ENCODE results near the gene SNCG.

Gene SNCG

GRCh38 chr10:86960003-86960862 is 1.8 kb downstream of the SNCG start:
- no peak for DNase-seq (ENCODE audit: low read depth in 2 of 2)

GRCh38 chr10:86960863-86961434 is 2.5 kb downstream of the SNCG start:
- no peak for DNase-seq (ENCODE audit: low read depth in 2 of 2)

GRCh38 chr10:86961481-86962091 is 3.2 kb downstream of the SNCG start:
- no peak for DNase-seq (ENCODE audit: low read depth in 2 of 2)

GRCh38 chr10:86962136-86962980 is 4.0 kb downstream of the SNCG start:
- no peak for DNase-seq (ENCODE audit: low read depth in 2 of 2)

- no peak for DNase-seq (ENCODE audit: low read depth in 2 of 2)
Measured at GRCh38 chr10:86962981-86963310, 4.5 kb downstream of the SNCG start.

- DNase-seq (ENCODE audit: low read depth in 2 of 2), result no peak
Measured at GRCh38 chr10:86963341-86963919, 5.0 kb downstream of the SNCG start.

- DNase-seq (ENCODE audit: low read depth in 2 of 2), result no peak
Measured at GRCh38 chr10:86964061-86964846, 5.9 kb downstream of the SNCG start.

- no peak for DNase-seq (ENCODE audit: low read depth in 2 of 2)
Measured at GRCh38 chr10:86964847-86965190, 6.4 kb downstream of the SNCG start.

GRCh38 chr10:86965986-86966654 is 7.7 kb downstream of the SNCG start:
- DNase-seq (ENCODE audit: low read depth in 2 of 2), result no peak

GRCh38 chr10:86967481-86967941 is 9.1 kb downstream of the SNCG start:
- DNase-seq (ENCODE audit: low read depth in 2 of 2), result no peak

- no peak for DNase-seq (ENCODE audit: low read depth in 2 of 2)
Measured at GRCh38 chr10:86968271-86968993, 10.0 kb downstream of the SNCG start, which contains the start of gene ADIRF. Gene ADIRF, plus strand, starts transcription at chr10:86968482. Its CDS starts 63 bp downstream, at chr10:86968545.

- no peak for DNase-seq (ENCODE audit: low read depth in 2 of 2)
Measured at GRCh38 chr10:86968994-86969355, 10.6 kb downstream of the SNCG start.

- no peak for DNase-seq (ENCODE audit: low read depth in 2 of 2)
Measured at GRCh38 chr10:86969421-86970041, 11.1 kb downstream of the SNCG start.

- DNase-seq (ENCODE audit: low read depth in 2 of 2), result no peak
Measured at GRCh38 chr10:86970162-86970981, 12.0 kb downstream of the SNCG start.

GRCh38 chr10:86970982-86971231 is 12.5 kb downstream of the SNCG start:
- DNase-seq (ENCODE audit: low read depth in 2 of 2), result no peak

GRCh38 chr10:86971232-86971991 is 13.0 kb downstream of the SNCG start:
- peak; percentile 58 to 62 for DNase-seq (ENCODE audit: low read depth in 2 of 2)

GRCh38 chr10:86972613-86973380 is 14.4 kb downstream of the SNCG start:
- DNase-seq (ENCODE audit: low read depth in 2 of 2), result no peak

All from fibroblast of skin of left quadriceps (primary cell).